HCT116 (cell line): ENCODE measurements around the gene GPR62. TPM values are rescaled to one million over a fixed set of nuclear protein-coding genes. Genes with fewer than 3 reads are reported as not detected.

Experiments used
- ATAC-seq: fragments of 200-7000 bp; cut with Tn5 transposase; 2 replicates; pipeline ENCODE4 v1.9.1; 2020; ENCODE audit warnings: mild to moderate bottlenecking, moderate library complexity
- BruUV-seq: library from RNA; stranded (reverse); fragments of 400-500 nt; replicated peaks from 2 replicates; lab custom pipeline; 2021; lab: Mats Ljungman, UMichigan
- CTCF ChIA-PET: fragments of 300-600 bp; sonication (Branson Sonifier 250); formaldehyde crosslinking; loops from one replicate; lab custom pipeline; 2021; ENCODE audit warnings: antibody characterized with exemption; lab: Charles Lee
- POLR2A ChIA-PET: fragments of 300-600, 350-600 bp; sonication (Branson Sonifier 250); formaldehyde crosslinking; loops from one replicate; lab custom pipeline; 2021; ENCODE audit warnings: antibody characterized with exemption; lab: Charles Lee
- RAD21 ChIA-PET, 2 experiments: fragments of 300-600 bp; sonication (Branson Sonifier 250); formaldehyde crosslinking; loops; one replicate each; lab custom pipeline; 2023; ENCODE audit warnings: low total read pairs in 2 of 2; ENCODE audit not compliant: uncharacterized antibody in 2 of 2, unreplicated experiment in 2 of 2, low non-redundant PET in 1 of 2; lab: Charles Lee
- DNase-seq: peaks from one replicate; pipeline ENCODE4 v3.0.0-alpha.2; 2010; ENCODE audit warnings: low read depth, low spot score
- H2AFZ ChIP-seq: fragments of 200-600 bp; shearing (Covaris generic), sonication (generic); 2 replicates; pipeline ENCODE4 v1.6.1; 2017; ENCODE audit warnings: low read depth, mixed run types, mixed read lengths, antibody characterized with exemption, low read length; ENCODE audit not compliant: poor library complexity, severe bottlenecking
- H3K27ac ChIP-seq: 2 replicates; pipeline ENCODE4 v1.5.1; 2012; ENCODE audit warnings: low read depth, low read length
- H3K27me3 ChIP-seq: fragments of 200-600 bp; sonication (generic); 2 replicates; pipeline ENCODE4 v1.6.1; 2016; ENCODE audit warnings: mixed run types, low read length, mixed read lengths; ENCODE audit not compliant: insufficient read depth
- H3K36me3 ChIP-seq, 2 experiments: fragments of 200-500 bp in 1 of 2; fragments of 200-600 bp in 1 of 2; sonication (Bioruptor generic) in 1 of 2; sonication (generic) in 1 of 2; 2 replicates each; pipeline versions ENCODE4 v1.5.1 to v1.6.1; 2014 to 2016; ENCODE audit warnings: low read length in 2 of 2, inconsistent platforms in 1 of 2, mixed read lengths in 1 of 2, mixed run types in 1 of 2; ENCODE audit not compliant: insufficient read depth in 2 of 2, control insufficient read depth in 1 of 2
- H3K4me1 ChIP-seq, 2 experiments: fragments of 200-600 bp in 1 of 2; sonication (generic) in 1 of 2; 2 replicates each; pipeline versions ENCODE4 v1.5.1 to v1.6.1; 2012 to 2017; ENCODE audit warnings: low read length in 2 of 2, inconsistent platforms in 1 of 2, mild to moderate bottlenecking in 1 of 2, mixed read lengths in 1 of 2, mixed run types in 1 of 2, moderate library complexity in 1 of 2; ENCODE audit not compliant: insufficient read depth in 2 of 2, control insufficient read depth in 1 of 2
- H3K4me2 ChIP-seq: fragments of 200-600 bp; sonication (generic); 2 replicates; pipeline ENCODE4 v1.6.1; 2017; ENCODE audit warnings: mixed run types, low read length, mixed read lengths
- H3K4me3 ChIP-seq, 2 experiments: fragments of 200-600 bp in 1 of 2; sonication (generic) in 1 of 2; replicated peaks in 1 of 2; 2 replicates each; pipeline ENCODE4 v1.5.1; 2011 to 2016; ENCODE audit warnings: low read length in 2 of 2, control low read depth in 1 of 2, low read depth in 1 of 2, mild to moderate bottlenecking in 1 of 2, mixed read lengths in 1 of 2, mixed run types in 1 of 2
- H3K79me2 ChIP-seq: fragments of 200-600 bp; sonication (generic); 2 replicates; pipeline ENCODE4 v1.6.1; 2017; ENCODE audit warnings: mild to moderate bottlenecking, mixed run types, low read length, moderate library complexity, mixed read lengths; ENCODE audit not compliant: insufficient read depth
- H3K9ac ChIP-seq: fragments of 200-600 bp; sonication (generic); 2 replicates; pipeline ENCODE4 v1.6.1; 2016; ENCODE audit warnings: low read length, mixed read lengths
- H3K9me2 ChIP-seq: fragments of 200-600 bp; sonication (generic), shearing (Covaris generic); 2 replicates; pipeline ENCODE4 v1.6.1; 2017; ENCODE audit warnings: mixed run types, mild to moderate bottlenecking, moderate library complexity; ENCODE audit not compliant: insufficient read depth
- H3K9me3 ChIP-seq, 2 experiments: fragments of 200-500 bp in 1 of 2; fragments of 200-600 bp in 1 of 2; sonication (Bioruptor generic) in 1 of 2; sonication (generic) in 1 of 2; 2 replicates each; pipeline ENCODE4 v1.6.1; 2014 to 2017; ENCODE audit warnings: low read length in 2 of 2, mixed read lengths in 2 of 2, inconsistent platforms in 1 of 2, low read depth in 1 of 2, mild to moderate bottlenecking in 1 of 2, mixed run types in 1 of 2, moderate library complexity in 1 of 2; ENCODE audit not compliant: control insufficient read depth in 1 of 2, insufficient read depth in 1 of 2
- H4K20me1 ChIP-seq: fragments of 200-600 bp; sonication (generic), shearing (Covaris generic); 2 replicates; pipeline ENCODE4 v1.6.1; 2017; ENCODE audit warnings: mixed run types, mild to moderate bottlenecking, moderate library complexity; ENCODE audit not compliant: insufficient read depth
- ATF3 ChIP-seq: IDR thresholded peaks from 2 replicates; pipeline ENCODE4 v1.6.1; 2012
- CEBPB ChIP-seq: IDR thresholded peaks from 2 replicates; pipeline ENCODE4 v1.6.1; 2012; ENCODE audit warnings: low read depth
- CTCF ChIP-seq, 3 experiments: fragments of 200-600 bp in 1 of 3; sonication (generic) in 1 of 3; IDR thresholded peaks in 2 of 3; conservative IDR thresholded peaks in 1 of 3; 2 replicates each; pipeline ENCODE4 v1.5.1; 2012 to 2017; ENCODE audit warnings: low read depth in 2 of 3, low read length in 2 of 3, antibody characterized with exemption in 1 of 3, borderline replicate concordance in 1 of 3, control low read depth in 1 of 3, mild to moderate bottlenecking in 1 of 3, mixed read lengths in 1 of 3, mixed run types in 1 of 3, moderate library complexity in 1 of 3; ENCODE audit not compliant: insufficient read depth in 1 of 3
- JUND ChIP-seq: IDR thresholded peaks from 2 replicates; pipeline ENCODE4 v1.6.1; 2012
- POLR2AphosphoS5 ChIP-seq: IDR thresholded peaks from 2 replicates; pipeline ENCODE4 v1.6.1; 2011; ENCODE audit warnings: mild to moderate bottlenecking, low read depth, low read length, moderate library complexity
- RAD21 ChIP-seq: IDR thresholded peaks from 2 replicates; pipeline ENCODE4 v1.6.1; 2012; ENCODE audit warnings: low read depth, mild to moderate bottlenecking
- REST ChIP-seq: IDR thresholded peaks from 2 replicates; pipeline ENCODE4 v1.6.1; 2012; ENCODE audit warnings: low read depth
- SRF ChIP-seq: IDR thresholded peaks from 2 replicates; pipeline ENCODE4 v1.6.1; 2012; ENCODE audit warnings: low read depth
- ZBTB33 ChIP-seq: IDR thresholded peaks from 2 replicates; pipeline ENCODE4 v1.6.1; 2011; ENCODE audit warnings: mild to moderate bottlenecking, low read length, moderate library complexity; ENCODE audit not compliant: insufficient replicate concordance; ENCODE audit errors: extremely low read depth
- ZFX ChIP-seq: fragments of 450-650 bp; IDR thresholded peaks from 2 replicates; pipeline ENCODE4 v1.6.1; 2017
- intact Hi-C: fragments of 100-400 bp; cut with micrococcal nuclease; formaldehyde crosslinking; loops from 2 replicates; pipeline ENCODE4 v1.10.0; 2022
- total RNA-seq: library from RNA; stranded (reverse); gene quantifications from one replicate; pipeline ENCODE4 v1.2.1, GENCODE V29; 2021; ENCODE audit not compliant: unreplicated experiment

Gene GPR62
- total RNA-seq, 1 experiment from 2014 or later: not detected

- TF ChIP-seq REST (no peak), SRF (no peak), JUND (no peak), POLR2AphosphoS5 (no peak), ATF3 (no peak), RAD21 (no peak)
Measured at GRCh38 chr3:51966486-51966885, 11.3 kb downstream of the GPR62 start (continued).

GRCh38 chr3:51966922-51967383 lies 11.8 kb downstream of the GPR62 start:
- ChIA-PET POLR2A (interaction anchor here (1.2 kb wide), 1 partner anchor 24 kb away, joined by 4 read pairs; no protein-coding TSS in a partner anchor), CTCF (interaction anchor here (0.6 to 1.7 kb wide), 3 partner anchors 8 to 25 kb away, joined by 4 to 6 read pairs (median 5); partner anchors contain the start of genes ABHD14A, PARP3 and RRP9), RAD21 (no interaction called here)
- BruUV-seq: no TSS peak
- no peaks in the 10 kb centered on the region for H3K9me2 ChIP-seq
- peak overlapping the region; percentile 90 for H3K4me2 ChIP-seq
- peak overlapping the region; percentile 81 for H3K27ac ChIP-seq
- DNase-seq: no peak
- H3K9ac ChIP-seq: peak overlapping the region; percentile 74
- intact Hi-C loops: no loop called here
- H3K36me3 ChIP-seq: peaks cover 5 to 18% of the 10 kb centered on the region in 2 experiments; a peak in 2 of 4 replicates
- TF ChIP-seq ATF3: no peak
- peak; percentile 46; the same call in 1 of the 2 replicates for TF ChIP-seq ZFX
- no peak for TF ChIP-seq CTCF (IDR thresholded peaks at IDR 0.05 in 2 of 3, conservative IDR thresholded peaks at IDR 0.05 in 1 of 3; ENCODE audit: borderline replicate concordance in 1 of 3, insufficient read depth in 1 of 3, low read depth in 2 of 3, low read length in 2 of 3)
- TF ChIP-seq REST: no peak
- no peak for TF ChIP-seq ZBTB33
- TF ChIP-seq CEBPB: no peak
- H3K4me1 ChIP-seq: peaks cover 23 to 52% of the 10 kb centered on the region in 2 experiments
- no peaks in the 10 kb centered on the region for H3K27me3 ChIP-seq
- H3K4me3 ChIP-seq: peak overlapping the region; percentile 61 to 67
- H3K79me2 ChIP-seq: peaks cover 28% of the 10 kb centered on the region
- H2AFZ ChIP-seq: no peak overlapping the region
- no peaks in the 10 kb centered on the region for H3K9me3 ChIP-seq
- ATAC-seq: peak; percentile 46
- H4K20me1 ChIP-seq: 0 out of 2 replicates have a peak, but pooled peaks cover 4% of the 10 kb centered on the region
